Liver (tissue), 3 donors: ENCODE results near the gene SESN1.

Experiments used
- ATF3 ChIP-seq: IDR thresholded peaks from 2 replicates; pipeline ENCODE4 v1.6.1; 2016; ENCODE audit warnings: antibody characterized with exemption
- CTCF ChIP-seq: fragments of 150-350 bp; IDR thresholded peaks from 2 replicates; pipeline ENCODE4 v1.5.1; 2017; ENCODE audit warnings: improper control_type of control experiment, low read depth, low read length; ENCODE audit not compliant: missing input control
- FOXA2 ChIP-seq: IDR thresholded peaks from 2 replicates; pipeline ENCODE4 v1.6.1; 2016; ENCODE audit warnings: antibody characterized with exemption
- JUND ChIP-seq, 2 donors: IDR thresholded peaks; 2 replicates each; pipeline ENCODE4 v1.6.1; 2016; ENCODE audit warnings: antibody characterized with exemption in 2 of 2
- MAX ChIP-seq: IDR thresholded peaks from 2 replicates; pipeline ENCODE4 v1.6.1; 2016; ENCODE audit warnings: antibody characterized with exemption
- RAD21 ChIP-seq, 2 donors: IDR thresholded peaks; 2 replicates each; pipeline ENCODE4 v1.6.1; 2016; ENCODE audit warnings: antibody characterized with exemption in 2 of 2, mild to moderate bottlenecking in 2 of 2
- REST ChIP-seq: IDR thresholded peaks from 2 replicates; pipeline ENCODE4 v1.6.1; 2016; ENCODE audit warnings: antibody characterized with exemption, mild to moderate bottlenecking
- RXRA ChIP-seq, 2 donors: IDR thresholded peaks; 2 replicates each; pipeline ENCODE4 v1.6.1; 2017 to 2018; ENCODE audit warnings: antibody characterized with exemption in 2 of 2, mild to moderate bottlenecking in 1 of 2
- TAF1 ChIP-seq: conservative IDR thresholded peaks from 2 replicates; pipeline ENCODE4 v1.6.1; 2016; ENCODE audit warnings: antibody characterized with exemption, mild to moderate bottlenecking
- YY1 ChIP-seq: IDR thresholded peaks from 2 replicates; pipeline ENCODE4 v1.6.1; 2016; ENCODE audit warnings: antibody characterized with exemption, mild to moderate bottlenecking
- donor health status: healthy.
- donor health status: healthy.

- no peak for TF ChIP-seq CTCF
- no peak for TF ChIP-seq YY1
- TF ChIP-seq REST, result no peak
- no peak for TF ChIP-seq JUND (IDR thresholded peaks at IDR 0.05)
- no peak for TF ChIP-seq ATF3
- TF ChIP-seq FOXA2, result no peak
- no peak for TF ChIP-seq RXRA (IDR thresholded peaks at IDR 0.05)
- no peak for TF ChIP-seq MAX
- no peak for TF ChIP-seq TAF1
- no peak for TF ChIP-seq RAD21 (IDR thresholded peaks at IDR 0.05)
These were observed 38.8 kb downstream of the SESN1 start for GRCh38 chr6:109055771-109056235.
